GM21526 (cell line): Measurements from ENCODE around the gene KLHL29.

ENCODE experiments used
- ATAC-seq: cut with Tn5 transposase; IDR thresholded peaks from one replicate; pipeline ENCODE4 v1.9.1; 2021; ENCODE audit warnings: moderate library complexity; ENCODE audit not compliant: unreplicated experiment, low FRiP score

Gene KLHL29

GRCh38 chr2:23525137-23525765 is 140.3 kb downstream of the KLHL29 start:
- no peak for ATAC-seq

GRCh38 chr2:23526114-23526513 is 141.1 kb downstream of the KLHL29 start:
- ATAC-seq: no peak

GRCh38 chr2:23526835-23527790 is 142.1 kb downstream of the KLHL29 start:
- no peak for ATAC-seq

GRCh38 chr2:23528171-23528570 is 143.2 kb downstream of the KLHL29 start:
- no peak for ATAC-seq

- ATAC-seq: no peak
These were observed 143.7 kb downstream of the KLHL29 start for GRCh38 chr2:23528690-23529089.

GRCh38 chr2:23529659-23530058 is 144.7 kb downstream of the KLHL29 start:
- ATAC-seq: no peak

GRCh38 chr2:23530206-23530908 is 145.4 kb downstream of the KLHL29 start:
- no peak for ATAC-seq

GRCh38 chr2:23530909-23531276 is 145.9 kb downstream of the KLHL29 start:
- ATAC-seq: no peak

- ATAC-seq: no peak
These were observed 146.3 kb downstream of the KLHL29 start for GRCh38 chr2:23531280-23531679.

GRCh38 chr2:23531881-23532280 is 146.9 kb downstream of the KLHL29 start:
- no peak for ATAC-seq

- no peak for ATAC-seq
These were observed 147.7 kb downstream of the KLHL29 start for GRCh38 chr2:23532391-23533337.

- ATAC-seq: no peak
These were observed 148.3 kb downstream of the KLHL29 start for GRCh38 chr2:23533338-23533695.

- no peak for ATAC-seq
These were observed 149.8 kb downstream of the KLHL29 start for GRCh38 chr2:23534771-23535170.

GRCh38 chr2:23536326-23536725 is 151.3 kb downstream of the KLHL29 start:
- ATAC-seq: no peak

- ATAC-seq: no peak
These were observed 153.0 kb downstream of the KLHL29 start for GRCh38 chr2:23537991-23538390.

GRCh38 chr2:23538566-23538965 is 153.6 kb downstream of the KLHL29 start:
- ATAC-seq: no peak

GRCh38 chr2:23540804-23541360 is 155.9 kb downstream of the KLHL29 start:
- ATAC-seq: no peak

- no peak for ATAC-seq
These were observed 156.7 kb downstream of the KLHL29 start for GRCh38 chr2:23541503-23542229.

GRCh38 chr2:23542230-23542789 is 157.3 kb downstream of the KLHL29 start:
- no peak for ATAC-seq
